ENCODE data around the gene EXOC6.

GRCh38 chr10:93071674-93072224 is 223.4 kb downstream of the EXOC6 start:
- no peak for TF ChIP-seq ZNF398 (tag by site-specific recombination; IDR thresholded peaks at IDR 0.05)
- TF ChIP-seq CTCF (tag by site-specific recombination; IDR thresholded peaks at IDR 0.05) = no peak
- TF ChIP-seq ZNF785 (tag by site-specific recombination; IDR thresholded peaks at IDR 0.05) = no peak
- TF ChIP-seq ZSCAN30 (tag by site-specific recombination; IDR thresholded peaks at IDR 0.05) = no peak
- TF ChIP-seq ZNF274 (IDR thresholded peaks at IDR 0.05; ENCODE audit: low read length) = no peak
- TF ChIP-seq ZNF274 (tag by site-specific recombination; IDR thresholded peaks at IDR 0.05; ENCODE audit: borderline replicate concordance) = no peak
- no peak for TF ChIP-seq ZNF394 (tag by site-specific recombination; IDR thresholded peaks at IDR 0.05; ENCODE audit: borderline replicate concordance)
- no peak for TF ChIP-seq YY2 (tag by site-specific recombination; IDR thresholded peaks at IDR 0.05)

Data from HEK293 (cell line).